Prostate gland (tissue), 2 donors: ENCODE data around the gene MLF1. TPM values are rescaled to one million over a fixed set of nuclear protein-coding genes. Genes with fewer than 3 reads are reported as not detected.

Experiments
- DNase-seq: peaks from one replicate; pipeline ENCODE4 v3.0.0-alpha.2; 2019; ENCODE audit warnings: low spot score
- H3K27ac ChIP-seq, 2 donors: fragments of 200-600 bp; sonication (generic); 2 replicates each; pipeline ENCODE4 v1.5.1; 2017 to 2019
- H3K27me3 ChIP-seq: fragments of 200-600 bp; sonication (generic); replicated peaks from 2 replicates; pipeline ENCODE4 v1.5.1; 2019; ENCODE audit not compliant: insufficient read depth
- H3K36me3 ChIP-seq, 2 donors: fragments of 200-600 bp; sonication (generic); 1 replicate in 1 of 2; 2 replicates in 1 of 2; pipeline versions ENCODE4 v1.5.1 to v1.8.1; 2017 to 2019
- H3K4me1 ChIP-seq: fragments of 200-600 bp; sonication (generic); replicated peaks from 2 replicates; pipeline ENCODE4 v1.5.1; 2019
- H3K4me3 ChIP-seq, 2 donors: fragments of 200-600 bp; sonication (generic); 2 replicates each; pipeline ENCODE4 v1.5.1; 2017 to 2019
- H3K9me3 ChIP-seq: fragments of 200-600 bp; sonication (generic); 2 replicates; pipeline ENCODE4 v1.5.1; 2017
- CTCF ChIP-seq, 4 experiments: fragments of 200-600 bp in 2 of 4; fragments of 450-650 bp in 2 of 4; sonication (generic) in 2 of 4; IDR thresholded peaks; 1 replicate in 3 of 4; 2 replicates in 1 of 4; pipeline ENCODE4 v1.5.1; 2016 to 2019; ENCODE audit warnings: antibody characterized with exemption in 4 of 4, mild to moderate bottlenecking in 2 of 4, moderate library complexity in 2 of 4
- POLR2A ChIP-seq: fragments of 450-650 bp; IDR thresholded peaks from one replicate; pipeline ENCODE4 v1.6.1; 2016; ENCODE audit warnings: antibody characterized with exemption, mild to moderate bottlenecking
- POLR2AphosphoS5 ChIP-seq: sonication (generic); formaldehyde crosslinking; IDR thresholded peaks from one replicate; pipeline ENCODE4 v1.6.1; 2017; ENCODE audit warnings: antibody characterized with exemption
- WGBS: methylation state at CpG from one replicate; pipeline ENCODE4 v1.1.5; 2018; 5-methylcytosine and 5-hydroxymethylcytosine counted together
- intact Hi-C: fragments of 100-400 bp; cut with DNase I; formaldehyde crosslinking; loops from one replicate; pipeline ENCODE4 v1.14.2; 2022
- total RNA-seq, 2 donors: library from RNA; depleted of rRNA; stranded (reverse); fragments of >200 nt; gene quantifications; one replicate each; pipeline ENCODE4 v1.1.0, GENCODE V29; 2016

MLF1 gene
- total RNA-seq, 2 donors from 2014 or later: 7.1 to 65.0 TPM

- H3K27ac ChIP-seq: no peak overlapping the region
- no peaks in the 10 kb centered on the region for H3K4me1 ChIP-seq
- no peak for DNase-seq
- TF ChIP-seq POLR2A: no peak
- no peak for TF ChIP-seq POLR2AphosphoS5
- TF ChIP-seq CTCF (IDR thresholded peaks at IDR 0.05): no peak
- H3K36me3 ChIP-seq: no peaks in the 10 kb centered on the region
- H3K9me3 ChIP-seq: no peaks in the 10 kb centered on the region
- H3K27me3 ChIP-seq: no peaks in the 10 kb centered on the region
- WGBS: 97% methylated on average over 6 of the region's 6 CpGs
- intact Hi-C loops: no loop called here
- H3K4me3 ChIP-seq: no peak overlapping the region
Measured at GRCh38 chr3:158565076-158565475, 5.9 kb upstream of the MLF1 start.

DNA sequence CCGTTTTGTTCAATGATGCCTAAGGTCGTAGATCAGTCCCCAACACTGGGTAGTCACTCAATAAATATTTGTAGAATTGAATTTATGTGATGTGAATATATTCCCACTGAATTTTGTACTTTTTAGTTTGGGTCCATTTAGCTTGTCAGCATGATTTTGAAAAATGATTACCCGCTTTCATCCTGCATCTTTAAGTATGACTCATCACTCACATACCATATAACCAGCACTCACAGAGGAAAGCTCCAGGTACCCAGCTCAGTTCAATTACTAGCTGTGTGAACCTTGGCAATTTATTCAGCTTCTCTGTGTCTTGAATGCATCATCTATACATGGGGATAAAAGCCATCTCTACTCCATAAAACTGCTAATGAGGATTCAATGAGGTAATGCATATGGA, 2.2 kb upstream of the MLF1 start:
- WGBS: 77% methylated on average over 3 of the region's 3 CpGs
- TF ChIP-seq POLR2AphosphoS5 (no peak), POLR2A (no peak), CTCF (IDR thresholded peaks at IDR 0.05) (no peak)
- DNase-seq: no peak
- intact Hi-C loops: no loop called here
- no peak overlapping the region for H3K4me3 ChIP-seq
- H3K4me1 ChIP-seq: no peaks in the 10 kb centered on the region
- no peaks in the 10 kb centered on the region for H3K27me3 ChIP-seq
- no peaks in the 10 kb centered on the region for H3K9me3 ChIP-seq
- no peak overlapping the region for H3K27ac ChIP-seq
- no peaks in the 10 kb centered on the region for H3K36me3 ChIP-seq

DNA sequence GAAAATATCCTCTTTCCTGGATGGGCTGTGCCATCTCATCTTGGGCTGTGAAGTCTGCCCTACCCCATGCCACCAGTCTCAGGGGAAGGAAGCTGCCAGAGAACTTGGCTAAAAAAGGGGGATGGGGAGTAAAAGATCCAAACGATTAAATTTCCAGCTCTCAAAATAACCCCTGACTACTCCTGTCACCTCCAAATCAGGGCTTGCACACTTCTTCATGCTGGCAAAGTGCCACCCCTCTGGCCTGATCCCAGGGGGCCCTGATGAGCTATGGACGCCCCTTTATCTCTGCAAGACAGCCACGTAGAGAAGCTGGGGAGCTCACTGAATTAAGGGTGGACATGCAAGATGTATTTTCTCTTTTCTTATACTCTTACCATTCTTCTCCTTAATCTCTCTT, 1.2 kb upstream of the MLF1 start:
- WGBS: 38% methylated on average over 3 of the region's 3 CpGs
- Histone ChIP-seq H3K4me1 (no peaks in the 10 kb centered on the region), H3K36me3 (no peaks in the 10 kb centered on the region), H3K4me3 (no peak overlapping the region), H3K27me3 (no peaks in the 10 kb centered on the region), H3K27ac (no peak overlapping the region), H3K9me3 (no peaks in the 10 kb centered on the region)
- no peak for DNase-seq
- intact Hi-C loops: loop anchor here (5.0 kb wide), 1 partner anchor 73 kb away; the partner anchor contains the start of gene GFM1
- no peak for TF ChIP-seq POLR2A
- TF ChIP-seq CTCF (IDR thresholded peaks at IDR 0.05): no peak
- no peak for TF ChIP-seq POLR2AphosphoS5

- H3K27ac ChIP-seq: no peak overlapping the region
- WGBS: 93% methylated on average over 16 of the region's 16 CpGs
- intact Hi-C loops: loop anchor here (5.0 kb wide), 1 partner anchor 70 kb away; the partner anchor contains the start of gene GFM1
- DNase-seq: no peak
- no peaks in the 10 kb centered on the region for H3K9me3 ChIP-seq
- H3K27me3 ChIP-seq: no peaks in the 10 kb centered on the region
- H3K4me3 ChIP-seq: no peak overlapping the region
- H3K4me1 ChIP-seq: no peaks in the 10 kb centered on the region
- no peaks in the 10 kb centered on the region for H3K36me3 ChIP-seq
- TF ChIP-seq POLR2A (no peak), POLR2AphosphoS5 (no peak), CTCF (IDR thresholded peaks at IDR 0.05) (no peak)
Measured at GRCh38 chr3:158571969-158572765, 1.2 kb downstream of the MLF1 start.

DNA sequence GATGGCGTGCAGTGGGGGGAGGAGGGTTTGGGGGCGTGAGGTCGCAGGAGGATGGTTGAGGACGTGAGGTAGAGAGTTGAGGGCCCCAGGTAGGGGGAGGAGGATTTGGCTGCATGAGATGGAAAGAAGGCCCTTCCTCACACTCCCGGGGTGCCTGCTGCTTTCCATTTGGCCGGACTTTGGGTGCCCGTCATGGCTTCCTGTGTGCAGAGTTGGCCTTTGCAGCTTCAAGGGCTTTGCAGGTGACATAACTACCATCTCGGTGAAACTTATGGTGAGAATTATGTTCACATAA, 1.7 kb downstream of the MLF1 start:
- Histone ChIP-seq H3K4me3 (no peak overlapping the region), H3K4me1 (no peaks in the 10 kb centered on the region), H3K27me3 (no peaks in the 10 kb centered on the region), H3K9me3 (no peaks in the 10 kb centered on the region), H3K36me3 (no peaks in the 10 kb centered on the region), H3K27ac (no peak overlapping the region)
- DNase-seq: no peak
- intact Hi-C loops: loop anchor here (5.0 kb wide), 1 partner anchor 70 kb away; the partner anchor contains the start of gene GFM1
- 92% methylated on average over 8 of the region's 8 CpGs for WGBS
- TF ChIP-seq CTCF (IDR thresholded peaks at IDR 0.05): no peak
- TF ChIP-seq POLR2A: no peak
- TF ChIP-seq POLR2AphosphoS5: no peak
